ENCODE measurements around the gene SDCCAG8.

Gene SDCCAG8

DNA sequence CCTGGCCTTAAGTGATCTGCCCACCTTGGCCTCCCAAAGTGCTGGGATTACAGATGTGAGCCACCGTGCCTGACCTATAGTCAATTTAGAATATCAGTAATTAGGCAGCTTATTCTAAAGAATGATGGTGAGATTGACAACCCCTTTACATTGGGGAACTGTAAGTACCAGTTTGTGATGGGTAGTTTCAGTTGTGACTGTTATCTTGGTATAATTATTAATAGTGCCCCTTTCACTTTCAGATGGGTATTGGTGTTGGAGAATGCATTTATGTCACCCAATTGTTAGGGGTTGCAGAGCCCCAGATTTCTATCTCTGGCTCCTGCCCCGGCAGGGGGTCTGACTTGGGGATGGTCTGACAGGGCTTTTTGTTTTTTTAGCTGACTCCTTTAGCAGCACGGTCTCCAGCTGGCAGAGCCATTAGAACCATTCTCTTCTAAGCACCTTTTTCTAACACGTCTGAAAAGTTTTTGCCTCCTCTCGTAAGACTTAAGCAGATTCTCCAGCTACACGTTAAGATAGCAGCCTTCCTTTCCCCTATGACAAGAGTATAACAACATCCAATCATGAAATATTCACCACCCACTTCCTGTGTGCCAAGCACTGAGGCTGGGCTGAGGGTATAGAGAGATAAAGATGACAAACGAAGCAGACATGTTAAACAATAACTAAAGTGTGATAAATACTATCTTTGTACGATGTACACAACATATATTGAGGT lies 157.8 kb downstream of the SDCCAG8 start:
- TF ChIP-seq ZNF114 (tag by site-specific recombination; IDR thresholded peaks at IDR 0.05), result no peak
- no peak for TF ChIP-seq ZNF473 (tag by site-specific recombination; IDR thresholded peaks at IDR 0.05)
- no peak for TF ChIP-seq ZNF416 (tag by site-specific recombination; IDR thresholded peaks at IDR 0.05)
- no peak for TF ChIP-seq ZNF76 (tag by site-specific recombination; IDR thresholded peaks at IDR 0.05; ENCODE audit: borderline replicate concordance, low read depth)
- TF ChIP-seq ZFP69B (tag by site-specific recombination; IDR thresholded peaks at IDR 0.05), result no peak
- TF ChIP-seq ZBTB11 (tag by site-specific recombination; conservative IDR thresholded peaks at IDR 0.05; ENCODE audit: low read depth), result no peak
- TF ChIP-seq PRDM4 (tag by site-specific recombination; IDR thresholded peaks at IDR 0.05), result no peak
- TF ChIP-seq TRIM28 (IDR thresholded peaks at IDR 0.05; ENCODE audit: borderline replicate concordance, low read length), result no peak
- TF ChIP-seq ZBTB21 (tag by site-specific recombination; IDR thresholded peaks at IDR 0.05), result no peak
- TF ChIP-seq EGR2 (tag by site-specific recombination; IDR thresholded peaks at IDR 0.05; ENCODE audit: low read depth), result no peak
- TF ChIP-seq SALL2 (tag by site-specific recombination; IDR thresholded peaks at IDR 0.05; ENCODE audit: borderline replicate concordance), result no peak
- TF ChIP-seq HOXD13 (CRISPR knock-in tag; IDR thresholded peaks at IDR 0.05; ENCODE audit: borderline replicate concordance), result no peak
- TF ChIP-seq PBX3 (CRISPR knock-in tag; IDR thresholded peaks at IDR 0.05), result no peak
- TF ChIP-seq ZNF350 (tag by site-specific recombination; IDR thresholded peaks at IDR 0.05), result no peak
- TF ChIP-seq TSHZ1 (tag by site-specific recombination; IDR thresholded peaks at IDR 0.05; ENCODE audit: borderline replicate concordance), result no peak
- TF ChIP-seq ZBTB48 (tag by site-specific recombination; IDR thresholded peaks at IDR 0.05), result no peak
- no peak for TF ChIP-seq ZNF214 (tag by site-specific recombination; IDR thresholded peaks at IDR 0.05; ENCODE audit: borderline replicate concordance)
- peaks cover 0 to 12% of the 10 kb centered on the region in 2 experiments; a peak in 1 of 3 replicates for H3K36me3 ChIP-seq (ENCODE audit: control insufficient read depth in 2 of 2, insufficient read depth in 1 of 2, low read length in 2 of 2)
- CTCF ChIA-PET, result no interaction called here

More for the DNA sequence above, 157.8 kb downstream of the SDCCAG8 start:
- POLR2A ChIA-PET, result no interaction called here
- H3K4me1 ChIP-seq (ENCODE audit: control insufficient read depth, insufficient read depth, low read length), result no peaks in the 10 kb centered on the region
- no peak overlapping the region for H3K27ac ChIP-seq (ENCODE audit: extremely low read depth, low read depth, low read length)
- H3K4me3 ChIP-seq (ENCODE audit: low read depth, low read length), result no peak overlapping the region
- H3K9me3 ChIP-seq (ENCODE audit: control insufficient read depth, insufficient read depth, low read depth, low read length), result no peaks in the 10 kb centered on the region

All from HEK293 (cell line).